ENCODE measurements around the gene GZMM.

GRCh38 chr19:506404-507285, 37.2 kb upstream of the GZMM start:
- TF ChIP-seq CTCF (IDR thresholded peaks at IDR 0.05 in 8 of 11, conservative IDR thresholded peaks at IDR 0.05 in 3 of 11) (peak; percentile 97 to 100 (median 99)), POLR2A (IDR thresholded peaks at IDR 0.05) (no peak), POLR2AphosphoS5 (IDR thresholded peaks at IDR 0.05) (peak in 2 of 3 donors; percentile 70 to 83)

Measured in spleen (tissue), 7 donors.